GM19455 (cell line): Measurements from ENCODE around the gene HIKESHI.
"Not testable (repeated sequence)": the region's sequence is repeated elsewhere in the genome, so short reads cannot be mapped to it uniquely, and the experiment has no call there.

Experiments
- ATAC-seq: cut with Tn5 transposase; IDR thresholded peaks from one replicate; pipeline ENCODE4 v1.9.1; 2021; ENCODE audit not compliant: unreplicated experiment

The HIKESHI gene, protein sequence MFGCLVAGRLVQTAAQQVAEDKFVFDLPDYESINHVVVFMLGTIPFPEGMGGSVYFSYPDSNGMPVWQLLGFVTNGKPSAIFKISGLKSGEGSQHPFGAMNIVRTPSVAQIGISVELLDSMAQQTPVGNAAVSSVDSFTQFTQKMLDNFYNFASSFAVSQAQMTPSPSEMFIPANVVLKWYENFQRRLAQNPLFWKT

DNA sequence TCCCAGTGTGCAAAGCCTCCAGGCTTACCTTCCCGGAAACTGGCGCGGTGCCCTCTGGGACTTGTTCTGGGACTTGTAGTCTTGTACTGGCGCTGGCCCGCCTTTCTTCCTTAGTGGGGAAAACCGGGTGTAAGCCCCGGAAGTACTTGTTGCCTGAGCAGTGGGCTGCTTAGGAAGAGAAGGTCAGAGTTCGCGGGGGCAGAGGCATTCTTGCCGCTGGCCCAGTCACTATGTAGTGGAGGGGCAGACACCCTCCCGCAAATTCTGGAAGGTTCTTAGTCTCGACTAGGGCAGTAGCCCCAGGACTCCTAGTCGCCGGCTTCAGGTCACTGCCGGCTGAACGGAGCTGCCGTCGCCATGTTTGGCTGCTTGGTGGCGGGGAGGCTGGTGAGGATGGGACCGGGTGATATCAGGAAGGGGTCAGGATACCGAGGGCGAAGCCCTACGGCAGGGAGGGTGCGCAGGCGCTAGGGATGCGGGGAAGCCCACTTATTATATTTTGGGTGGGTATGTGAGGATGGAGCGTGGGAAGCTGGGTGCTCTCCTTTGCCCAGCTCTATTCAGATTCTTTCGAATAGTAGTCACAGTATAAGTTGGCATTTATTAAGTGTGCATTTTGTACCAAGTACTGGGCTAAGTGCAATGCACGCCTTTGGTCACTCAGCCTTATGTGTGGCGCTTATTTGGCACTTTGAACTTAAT, at the start of gene HIKESHI:
HIKESHI (plus strand) TSS at position 149 of the 702 bp plus-strand sequence; CDS start at position 358, 209 bp downstream.
- peak; percentile 99 for ATAC-seq

DNA sequence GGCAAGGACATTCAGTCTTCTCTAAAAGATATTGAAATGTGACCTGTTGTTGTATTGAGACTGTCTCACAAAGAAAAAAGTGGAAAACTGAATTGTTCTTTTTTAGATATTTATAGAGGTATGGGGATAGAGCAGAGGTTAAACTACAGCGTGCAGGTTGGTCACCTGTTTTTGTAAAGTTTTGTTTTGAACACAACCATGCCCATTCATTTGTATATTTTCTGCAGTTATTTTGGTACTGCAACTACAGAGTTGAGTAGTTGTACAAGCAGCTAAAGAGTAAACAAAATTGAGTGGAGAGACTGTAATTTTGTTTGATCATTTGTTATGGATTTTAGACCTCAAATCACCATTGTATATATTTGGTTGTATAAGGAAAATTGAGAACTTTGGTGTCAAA, 46.1 kb upstream of the HIKESHI start:
- ATAC-seq, result peak; percentile 94

DNA sequence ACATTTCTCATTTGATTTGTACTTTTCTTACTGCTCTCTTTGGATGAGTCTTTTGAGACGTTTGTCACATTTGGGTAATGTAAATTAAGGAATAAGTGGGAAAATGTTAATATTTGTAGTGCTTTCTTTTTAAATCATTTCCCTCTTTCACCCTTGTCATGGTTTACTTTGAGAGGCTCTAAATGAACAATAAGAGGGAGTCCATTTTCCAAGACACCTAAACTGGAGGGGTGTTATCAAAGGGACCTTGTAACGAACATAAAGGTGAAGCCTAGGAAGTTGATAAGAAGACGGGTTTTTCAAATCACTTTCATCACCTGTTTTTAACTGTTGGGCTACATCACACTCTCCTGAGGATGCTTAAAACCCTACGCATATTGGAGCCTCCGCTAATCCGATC, 45.4 kb upstream of the HIKESHI start:
- no peak for ATAC-seq

DNA sequence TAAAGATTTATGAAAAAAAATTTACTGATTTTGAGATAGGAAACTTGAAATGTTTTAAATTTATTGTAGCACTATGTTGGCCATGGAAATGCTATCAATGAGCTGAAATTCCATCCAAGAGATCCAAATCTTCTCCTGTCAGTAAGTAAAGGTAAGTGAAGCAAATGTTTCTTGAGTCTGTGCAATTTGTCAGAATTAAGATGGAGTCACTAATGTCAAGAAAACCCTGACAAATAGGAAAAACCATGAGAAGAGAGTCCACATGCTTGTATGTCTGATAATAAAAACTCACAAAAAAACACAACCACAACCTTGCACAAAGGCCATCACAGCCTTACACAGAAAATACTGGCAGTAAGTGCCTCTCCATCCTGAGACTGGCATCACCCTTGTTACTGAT, 44.6 kb upstream of the HIKESHI start:
- ATAC-seq, result no peak

DNA sequence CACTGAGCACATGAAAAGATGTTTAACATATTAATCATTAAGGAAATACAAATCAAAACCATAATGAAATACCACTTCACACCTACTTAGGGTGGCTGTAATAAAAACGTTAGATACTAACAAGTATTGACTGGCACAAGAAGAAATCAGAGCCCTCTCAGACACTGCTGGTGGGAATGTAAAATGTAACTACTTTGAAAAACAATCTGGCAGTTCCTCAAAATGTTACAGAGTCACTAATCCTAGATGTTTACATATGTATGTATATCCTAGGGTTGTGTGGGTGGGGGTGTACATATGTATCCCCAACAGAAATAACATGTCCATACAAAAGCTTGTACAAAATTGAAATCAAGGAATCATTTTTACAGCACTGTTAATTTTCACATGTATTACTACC, 42.3 kb upstream of the HIKESHI start:
- ATAC-seq, result no peak

DNA sequence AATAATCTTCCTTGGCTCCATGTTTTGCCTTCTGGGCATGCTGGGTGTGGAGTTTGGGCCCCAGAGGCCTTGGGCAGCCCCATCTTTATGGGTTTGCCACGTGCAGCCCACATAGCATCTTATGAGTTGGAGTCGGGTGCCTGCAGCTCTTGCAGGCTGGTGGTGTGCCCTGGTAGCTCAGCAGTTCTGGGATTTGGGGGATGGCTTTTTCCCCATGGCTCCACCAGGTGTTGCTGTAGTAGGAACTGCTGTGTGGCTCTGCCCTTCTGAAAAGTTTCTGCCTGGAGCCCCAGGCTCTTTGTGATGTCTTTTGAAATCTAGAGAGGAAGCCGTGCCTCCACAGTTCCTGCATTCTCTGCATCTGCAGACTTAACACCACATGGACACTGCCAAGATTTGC, 40.7 kb upstream of the HIKESHI start:
- no peak for ATAC-seq

DNA sequence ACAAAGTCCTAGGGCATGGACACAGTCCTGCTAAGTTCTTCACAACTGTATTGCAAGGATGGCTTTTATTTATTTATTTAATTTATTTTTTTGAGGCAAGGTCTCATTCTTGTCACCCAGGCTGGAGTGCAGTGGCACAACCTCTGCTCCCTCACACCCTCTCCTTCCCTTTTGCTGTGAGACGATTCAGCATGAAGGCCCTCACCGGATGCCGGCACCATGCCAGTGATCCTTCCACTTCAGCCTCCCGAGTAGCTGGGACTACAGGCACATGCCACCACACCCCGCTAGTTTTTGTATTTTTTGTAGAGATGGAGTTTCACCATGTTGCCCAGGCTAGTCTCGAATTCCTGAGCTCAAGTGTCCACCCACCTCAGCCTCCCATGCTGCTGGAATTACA, 39.7 kb upstream of the HIKESHI start:
- ATAC-seq, result no peak

DNA sequence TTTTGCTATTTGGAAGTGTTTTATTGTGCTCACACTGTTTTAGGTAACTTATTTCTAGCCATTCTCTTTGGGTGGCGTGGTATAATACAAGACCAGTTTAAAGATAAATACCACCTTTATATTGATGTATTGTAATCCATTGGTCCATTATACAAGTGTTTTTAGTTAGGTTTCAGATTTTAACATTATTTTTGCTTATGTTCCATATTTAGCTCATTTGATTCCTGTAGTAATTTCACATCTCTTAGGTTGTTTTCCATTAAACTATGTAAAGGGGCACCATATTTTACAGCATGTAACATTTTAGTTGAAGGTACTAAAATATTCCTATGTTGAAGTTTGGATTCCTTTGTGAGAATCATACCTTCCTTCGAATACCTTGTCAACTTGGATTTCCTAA, 37.4 kb upstream of the HIKESHI start:
- no peak for ATAC-seq

DNA sequence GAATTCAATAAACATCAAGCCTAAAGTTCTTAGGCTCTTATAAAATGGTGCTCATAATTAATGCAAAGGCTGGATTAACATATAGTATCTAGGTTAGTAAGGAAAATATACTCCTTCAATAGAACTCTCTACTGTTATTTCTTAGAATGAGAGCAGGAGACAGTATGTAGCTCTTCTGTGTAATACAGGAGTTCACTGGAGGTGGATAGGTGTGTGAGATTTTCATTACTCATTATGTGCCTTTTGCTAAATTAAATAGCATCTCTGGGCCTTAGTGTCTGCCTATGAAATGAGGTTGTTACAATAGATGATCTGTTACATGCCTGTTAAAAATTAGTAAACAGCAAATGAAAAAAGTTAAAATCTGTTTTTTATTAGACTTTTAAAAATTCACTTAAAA, 36.8 kb upstream of the HIKESHI start:
- ATAC-seq, result no peak

DNA sequence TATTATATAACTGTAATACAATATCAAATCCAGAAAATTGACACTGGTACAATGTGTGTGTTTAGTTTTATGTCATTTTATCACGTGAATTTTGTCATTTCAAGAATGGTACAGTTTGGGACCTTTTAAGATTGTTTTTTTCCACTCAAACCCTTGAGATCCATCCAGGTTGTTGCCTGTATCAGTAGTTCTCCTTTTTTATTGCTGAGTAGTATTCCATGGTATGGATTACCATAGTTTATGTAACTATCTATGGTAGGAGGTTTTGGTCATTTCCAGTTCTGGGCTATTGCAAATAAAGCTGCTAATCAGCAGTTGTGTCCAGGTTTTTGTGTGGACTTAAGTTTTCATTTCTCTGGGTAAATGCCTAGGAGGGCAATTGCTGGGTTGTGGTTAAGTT, 32.4 kb upstream of the HIKESHI start:
- ATAC-seq, result no peak

DNA sequence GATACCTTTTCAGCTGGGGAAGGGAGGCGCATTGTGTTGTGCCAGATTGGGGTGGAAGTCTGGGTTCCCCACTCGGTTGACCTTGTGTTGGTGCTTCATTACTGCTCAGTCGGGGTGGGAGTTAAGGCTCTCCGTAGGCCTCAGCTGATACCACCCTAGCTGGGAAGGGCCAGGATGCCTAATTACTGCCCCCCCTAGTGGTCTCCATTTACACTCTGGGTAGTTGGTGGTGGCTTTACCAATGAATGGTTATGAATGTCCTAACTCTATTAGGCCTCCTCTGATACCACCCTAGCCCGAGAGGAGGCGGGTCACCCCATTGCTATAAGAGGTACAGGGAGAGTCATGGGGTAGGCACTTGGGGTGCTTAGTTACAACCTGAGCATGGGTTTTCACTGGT, 27.5 kb upstream of the HIKESHI start:
- ATAC-seq, result no peak

DNA sequence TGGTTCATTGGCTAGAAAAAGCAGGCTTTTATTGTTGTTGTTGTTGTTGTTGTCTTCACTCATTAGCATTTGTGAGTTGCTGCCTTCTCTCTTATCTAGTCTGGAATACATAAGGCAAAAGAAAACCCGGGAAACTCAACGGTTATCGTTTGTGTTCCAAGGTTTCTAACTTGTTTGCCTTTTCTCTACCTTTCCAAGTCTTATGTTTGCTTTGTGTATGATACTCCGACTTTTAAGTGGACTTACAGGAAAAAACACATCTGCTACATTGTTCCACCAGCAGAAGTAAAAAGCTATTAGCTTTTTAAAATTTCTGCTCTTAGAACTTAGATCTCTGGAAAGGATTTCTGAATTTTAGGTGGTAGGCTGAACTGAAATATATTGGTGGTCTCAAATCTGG, 27.0 kb upstream of the HIKESHI start:
- ATAC-seq, result no peak

DNA sequence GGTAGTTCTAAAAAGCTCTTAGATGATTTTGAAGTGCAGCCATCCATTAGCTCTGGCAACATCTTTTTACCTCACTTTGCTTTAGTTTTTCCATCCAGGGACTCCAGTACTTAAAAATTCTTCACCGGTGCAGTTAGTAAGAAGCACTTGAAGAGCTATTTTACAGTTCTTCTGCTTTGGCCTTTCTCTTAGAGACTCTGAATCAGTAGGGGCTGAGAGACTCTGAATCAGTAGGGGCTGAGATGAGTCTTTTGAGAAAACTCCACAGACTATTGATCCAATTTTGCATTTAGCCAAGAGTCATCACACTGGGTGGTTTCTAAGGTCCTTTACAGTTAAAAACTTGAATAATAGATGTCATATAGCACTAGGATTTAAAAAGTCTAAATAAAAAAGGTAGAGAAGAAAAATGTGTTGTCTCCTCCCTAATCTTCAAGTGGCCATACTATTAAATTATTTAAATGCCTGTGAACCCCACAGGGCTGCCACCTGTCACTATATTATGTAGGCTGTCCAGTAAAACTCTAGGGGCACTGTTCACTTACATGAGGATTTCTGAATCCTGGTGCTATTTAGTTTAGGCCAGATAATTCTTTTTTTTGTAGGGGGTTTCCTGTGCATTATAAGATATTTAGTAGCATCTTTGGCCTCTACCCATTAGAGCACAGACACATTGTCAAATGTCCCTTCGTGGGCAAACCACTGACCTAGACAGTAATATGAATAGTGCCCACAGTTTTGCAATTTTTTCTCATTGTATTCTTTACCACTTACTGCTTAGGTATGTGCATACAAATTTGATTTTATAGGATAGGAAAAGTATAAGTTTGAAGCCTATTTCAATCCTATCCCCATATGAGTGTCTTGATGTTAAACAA, 26.3 kb upstream of the HIKESHI start:
- ATAC-seq, result no peak

DNA sequence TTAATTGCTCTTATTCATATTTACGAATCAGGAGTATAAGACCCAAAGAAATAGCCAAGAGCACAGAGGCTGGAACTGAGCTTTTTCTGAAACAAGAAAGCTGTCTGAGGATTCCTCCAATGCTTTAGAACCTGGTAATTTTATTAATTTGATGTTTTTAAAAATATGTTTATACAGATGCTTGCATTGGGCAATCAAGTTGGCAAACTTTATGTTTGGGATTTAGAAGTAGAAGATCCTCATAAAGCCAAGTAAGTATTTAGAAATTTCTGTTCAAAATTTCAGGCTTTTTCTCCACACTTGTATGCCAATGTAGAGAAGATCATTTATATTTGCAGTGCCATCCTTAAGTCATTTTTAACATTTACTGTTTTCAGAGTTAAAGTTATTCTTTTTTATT, 24.3 kb upstream of the HIKESHI start:
- no peak for ATAC-seq

DNA sequence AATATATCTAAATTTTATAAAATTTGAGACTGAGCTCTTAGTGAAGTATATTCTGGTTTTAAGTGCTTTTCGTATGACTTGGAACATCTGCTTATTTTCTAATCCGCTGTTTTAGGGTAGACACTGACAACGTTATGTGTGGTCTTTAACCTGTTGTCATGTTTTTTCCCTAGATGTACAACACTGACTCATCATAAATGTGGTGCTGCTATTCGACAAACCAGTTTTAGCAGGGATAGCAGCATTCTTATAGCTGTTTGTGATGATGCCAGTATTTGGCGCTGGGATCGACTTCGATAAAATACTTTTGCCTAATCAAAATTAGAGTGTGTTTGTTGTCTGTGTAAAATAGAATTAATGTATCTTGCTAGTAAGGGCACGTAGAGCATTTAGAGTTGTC, 23.8 kb upstream of the HIKESHI start:
- ATAC-seq, result no peak

DNA sequence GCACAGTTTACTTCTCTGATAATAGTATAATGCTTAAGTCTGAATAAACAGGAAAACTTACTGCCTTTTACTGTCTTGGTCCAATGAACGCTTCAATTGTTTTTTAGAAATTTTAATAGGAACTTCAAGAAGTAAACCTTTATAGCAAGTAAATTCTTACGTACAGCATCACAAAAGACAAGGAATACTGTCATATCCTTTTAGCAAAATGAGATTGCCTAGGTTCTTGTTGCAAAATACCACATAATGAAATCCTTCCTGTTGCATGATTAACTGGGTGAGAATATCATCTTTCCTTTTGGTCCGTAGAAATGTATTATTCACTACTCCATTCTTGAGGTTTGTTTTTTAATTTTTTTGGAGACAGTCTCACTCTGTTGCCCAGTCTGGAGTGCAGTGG, 22.3 kb upstream of the HIKESHI start:
- ATAC-seq, result no peak

DNA sequence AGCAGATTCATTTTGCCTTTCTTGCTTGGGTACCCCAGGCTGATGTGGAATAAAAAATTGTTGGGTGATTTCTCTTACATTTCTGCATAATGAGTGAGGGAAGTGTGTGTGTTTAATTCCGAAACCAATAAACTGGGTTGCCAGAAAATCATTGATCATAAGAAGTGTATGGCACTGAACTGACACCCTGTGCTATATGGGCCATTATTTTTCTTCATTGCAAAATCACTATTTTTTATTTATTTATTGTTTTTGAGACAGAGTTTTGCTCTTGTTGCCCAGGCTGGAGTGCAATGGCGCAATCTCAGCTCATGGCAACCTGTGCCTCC, 14.6 kb upstream of the HIKESHI start:
- no peak for ATAC-seq

DNA sequence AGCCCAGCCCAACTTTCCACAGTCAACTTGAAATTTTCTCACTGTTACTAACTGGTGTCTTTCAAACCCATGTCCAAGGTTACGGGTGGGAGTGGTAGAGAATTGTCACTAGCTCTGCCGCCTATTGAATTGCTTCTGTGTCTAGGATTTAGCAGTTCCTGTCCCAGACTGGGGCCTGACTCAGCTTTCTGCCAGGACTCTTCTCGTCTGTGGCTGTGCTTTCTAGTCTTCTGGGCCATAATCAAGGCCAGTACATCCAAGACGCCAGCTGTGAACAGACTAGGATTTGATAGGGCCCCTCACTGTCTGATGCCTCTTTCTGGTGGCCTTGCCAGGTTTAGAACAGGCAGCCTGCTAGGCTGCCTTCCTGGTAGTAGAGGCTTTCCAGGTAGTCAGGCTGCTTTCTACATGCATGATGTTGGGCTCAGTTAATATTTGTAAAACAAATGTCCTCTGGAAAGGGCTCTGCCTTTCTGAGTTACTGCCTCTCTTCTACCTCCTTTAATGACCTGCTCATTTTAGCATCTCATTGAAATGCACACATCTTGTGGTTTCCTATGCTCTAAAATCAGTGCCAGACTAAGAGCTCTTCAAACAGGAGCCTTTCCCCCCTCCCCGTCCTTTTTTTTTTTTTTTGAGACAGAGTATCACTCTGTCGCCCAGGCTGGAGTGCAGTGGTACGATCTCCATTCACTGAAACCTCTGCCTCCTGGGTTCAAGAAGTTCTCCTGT, 13.1 kb upstream of the HIKESHI start:
- no peak for ATAC-seq

DNA sequence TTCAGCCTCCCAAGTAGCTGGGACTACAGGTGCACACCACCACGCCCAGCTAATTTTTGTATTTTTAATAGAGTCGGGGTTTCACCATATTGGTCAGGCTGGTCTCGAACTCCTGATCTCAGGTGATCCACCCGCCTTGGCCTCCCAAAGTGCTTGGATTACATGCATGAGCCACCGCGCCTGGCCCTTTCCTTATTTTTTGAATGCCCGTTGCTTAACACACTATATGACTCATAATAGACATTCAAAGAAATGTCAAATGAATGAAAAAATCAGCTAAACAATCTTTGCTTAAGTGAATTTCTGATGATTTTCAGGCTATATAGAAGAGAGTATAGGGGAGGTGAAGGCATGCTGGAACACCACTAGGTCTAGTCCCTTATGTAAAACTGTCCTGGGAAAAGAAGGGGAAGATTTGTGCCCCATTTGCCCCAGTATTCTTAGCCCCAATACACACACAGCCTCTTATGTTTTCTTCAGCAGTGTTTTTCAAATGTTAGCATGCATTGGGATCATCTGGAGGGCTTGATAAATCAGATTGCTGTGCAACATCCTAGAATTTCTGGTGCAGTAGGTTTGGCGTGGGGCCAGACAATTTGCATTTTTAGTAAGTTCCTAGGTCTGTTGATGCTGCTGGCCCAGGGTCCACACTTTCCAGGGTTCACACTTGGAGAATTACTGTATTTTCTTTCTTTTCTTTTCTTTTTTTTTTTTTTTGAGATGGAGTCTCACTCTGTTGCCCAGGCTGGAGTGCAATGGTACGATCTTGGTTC, 12.3 kb upstream of the HIKESHI start:
- not testable (repeated sequence) for ATAC-seq

DNA sequence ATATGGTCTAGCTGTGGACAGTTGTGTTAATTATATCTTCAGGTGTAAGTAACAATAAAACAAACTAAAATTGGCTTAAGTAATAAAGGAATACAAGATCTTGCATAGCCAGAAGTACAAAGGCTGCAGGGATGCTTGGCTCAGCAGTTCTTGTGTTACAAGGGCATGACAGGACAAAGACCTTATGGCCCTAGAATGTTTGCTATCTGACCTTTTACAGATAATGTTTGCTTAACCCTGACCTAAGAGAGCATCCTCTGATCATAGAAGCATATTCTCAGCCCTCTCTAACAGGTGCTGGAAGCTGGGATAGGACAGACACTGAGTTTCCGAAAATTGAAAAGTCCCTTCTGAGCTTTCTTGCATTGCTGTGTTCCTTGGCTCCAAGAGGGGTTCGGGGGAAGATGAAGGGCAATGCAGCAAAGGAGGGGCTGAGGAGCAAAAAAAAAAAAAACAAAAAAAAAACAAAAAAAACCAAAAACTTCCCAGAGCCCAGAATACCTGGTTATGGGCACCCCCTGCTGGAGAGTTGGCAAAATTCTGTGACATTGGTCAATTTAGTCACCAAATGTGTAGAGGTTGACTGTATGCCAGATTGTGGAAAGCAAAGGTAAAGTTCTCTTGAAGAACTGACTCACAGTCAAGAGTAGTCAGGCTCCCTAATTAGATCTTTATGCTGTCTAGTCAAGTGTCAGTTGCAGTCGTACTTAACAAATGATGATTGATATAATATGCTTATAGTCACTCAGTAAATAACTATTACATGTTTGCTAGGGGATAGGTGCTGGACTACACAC, 10.4 kb upstream of the HIKESHI start:
- ATAC-seq, result no peak
